ENCODE results near the gene BCL2A1.
"Not testable (repeated sequence)": the region's sequence is repeated elsewhere in the genome, so short reads cannot be mapped to it uniquely, and the experiment has no call there.

BCL2A1 gene

DNA sequence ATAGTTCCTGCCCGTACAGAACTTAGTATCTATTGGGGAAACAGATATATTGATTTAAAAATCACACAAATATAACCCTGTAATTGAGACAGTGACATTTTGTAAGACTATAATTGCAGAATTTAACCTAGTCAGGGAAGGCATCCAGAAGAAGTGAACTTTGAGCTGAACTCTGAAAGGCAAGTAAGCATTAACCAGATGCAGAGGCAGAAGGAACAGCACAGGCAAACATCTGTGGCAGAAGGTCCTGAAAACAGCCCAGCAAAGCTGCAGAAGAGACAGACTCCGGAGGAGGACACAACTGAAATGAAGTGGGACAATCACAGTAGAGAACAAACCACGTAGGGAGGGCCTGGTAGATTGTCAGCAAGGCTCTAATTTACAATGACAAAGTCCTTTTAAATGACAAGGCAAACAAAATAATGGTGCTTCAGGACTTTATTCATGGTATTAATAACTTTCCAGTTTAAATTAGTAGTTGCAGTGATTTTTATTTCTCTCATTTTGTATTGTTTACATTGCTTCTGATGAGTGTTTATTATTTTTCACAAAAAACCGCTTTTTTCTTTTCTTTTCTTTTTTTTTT lies 14.5 kb downstream of the BCL2A1 start:
- no peak for DNase-seq

DNA sequence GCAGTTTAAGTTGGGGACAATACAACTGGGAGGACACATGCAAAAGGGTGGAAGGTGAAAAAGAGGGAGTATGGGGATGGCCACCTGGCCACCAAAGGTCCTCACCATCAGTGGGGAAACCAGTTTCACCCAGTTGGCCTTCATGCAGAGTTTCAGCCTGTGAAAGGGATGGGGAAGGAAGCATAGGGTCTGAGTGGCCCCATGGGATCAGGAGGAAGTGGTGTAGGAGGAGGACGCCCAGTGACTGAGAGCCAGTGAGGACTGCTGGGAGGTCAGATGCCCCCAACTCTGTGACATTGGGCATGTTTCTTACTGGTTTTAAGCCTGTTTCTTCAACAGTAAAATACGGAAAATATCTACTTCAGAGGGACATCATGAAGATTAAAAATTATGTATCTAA lies 16.3 kb downstream of the BCL2A1 start:
- DNase-seq: no peak

DNA sequence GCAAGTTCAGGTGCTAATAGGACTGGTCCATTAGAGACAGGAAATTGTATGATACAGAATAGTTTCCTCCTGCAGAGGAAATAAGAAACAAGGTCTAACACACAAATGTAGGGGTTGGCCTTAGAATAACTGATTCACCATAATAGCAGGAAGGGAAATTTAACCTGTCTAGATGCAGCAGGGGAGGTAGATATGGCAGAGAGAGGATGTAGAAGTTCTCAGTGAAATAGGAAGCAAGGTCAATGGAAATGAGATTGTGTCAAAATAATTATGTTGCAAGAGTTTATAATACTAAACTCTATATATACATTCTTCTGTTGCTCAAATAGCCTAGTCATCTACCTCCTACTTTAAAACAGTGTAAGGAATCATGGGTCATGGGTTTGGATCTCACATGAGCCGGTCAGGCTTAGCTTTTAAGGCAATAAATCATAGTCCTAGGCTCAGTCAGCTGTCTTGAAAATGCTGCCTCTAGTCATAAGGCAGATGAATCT lies 17.0 kb downstream of the BCL2A1 start:
- no peak for DNase-seq

GRCh38 chr15:79952329-79952728 lies 18.7 kb downstream of the BCL2A1 start:
- DNase-seq: no peak

DNA sequence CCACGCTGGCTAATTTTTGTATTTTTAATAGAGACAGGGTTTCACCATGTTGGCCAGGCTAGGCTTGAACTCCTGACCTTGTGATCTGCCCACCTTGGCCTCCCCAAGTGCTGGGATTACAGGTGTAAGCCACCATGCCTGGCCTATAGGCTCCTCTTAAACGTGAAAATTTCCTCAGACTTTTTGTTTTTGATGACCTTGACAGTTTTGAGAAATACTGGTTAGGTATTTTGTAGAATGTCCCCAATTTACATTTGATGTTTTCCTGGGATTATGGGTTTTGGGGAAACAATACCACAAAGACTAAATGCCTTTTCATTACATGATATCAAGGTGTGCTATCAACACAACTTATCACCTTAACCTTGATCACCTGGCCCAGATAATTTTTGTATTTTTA lies 20.7 kb downstream of the BCL2A1 start:
- DNase-seq: no peak

DNA sequence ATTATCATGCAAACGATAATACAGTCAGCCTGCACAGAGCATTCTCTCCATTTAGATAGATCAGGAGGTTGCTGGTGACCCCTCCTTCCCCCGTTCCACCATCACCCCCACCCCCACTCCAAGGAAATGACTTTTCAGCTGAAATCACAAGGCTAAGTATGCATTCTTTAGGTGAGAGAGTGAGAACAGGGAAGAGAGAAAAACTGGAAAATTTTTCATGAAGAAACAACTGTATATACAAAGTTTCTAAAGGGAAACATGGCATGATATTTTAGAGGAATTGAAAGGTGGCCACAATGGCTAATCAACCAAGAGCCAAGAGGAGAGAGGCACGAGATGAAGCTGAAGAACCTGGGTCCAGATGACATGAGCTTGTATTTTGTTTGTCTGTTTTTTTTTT lies 22.2 kb downstream of the BCL2A1 start:
- DNase-seq: no peak

DNA sequence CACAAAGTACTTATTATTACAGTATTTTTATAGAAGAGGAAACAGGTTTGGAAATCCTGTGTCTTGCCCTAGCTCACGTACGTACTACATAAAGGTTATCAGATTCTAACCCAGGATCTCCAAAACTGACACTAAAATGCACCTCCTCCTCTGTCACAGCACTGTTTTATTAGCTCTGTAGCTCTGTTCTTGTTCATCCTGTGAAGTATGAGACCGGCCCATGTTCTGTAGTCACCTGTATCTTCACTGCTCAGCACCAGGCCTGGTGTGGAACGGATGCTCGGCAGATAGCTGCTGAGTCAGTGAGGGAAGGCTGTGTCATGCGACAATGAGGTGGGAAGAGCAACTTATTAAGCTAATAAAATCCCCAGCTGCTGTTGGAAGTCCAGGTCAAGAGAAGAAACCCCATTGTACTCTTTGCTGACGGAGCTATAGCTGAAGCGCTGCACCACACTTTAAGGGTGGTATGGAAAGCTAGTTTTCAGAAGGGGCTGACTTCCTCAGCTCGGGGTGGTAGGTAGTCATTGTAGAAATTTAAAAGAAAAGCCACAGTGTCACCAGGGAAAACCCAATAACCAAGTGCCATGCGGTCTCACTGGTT lies 22.8 kb downstream of the BCL2A1 start:
- no peak for DNase-seq

GRCh38 chr15:79947009-79947408 lies 24.0 kb downstream of the BCL2A1 start:
- DNase-seq: no peak

DNA sequence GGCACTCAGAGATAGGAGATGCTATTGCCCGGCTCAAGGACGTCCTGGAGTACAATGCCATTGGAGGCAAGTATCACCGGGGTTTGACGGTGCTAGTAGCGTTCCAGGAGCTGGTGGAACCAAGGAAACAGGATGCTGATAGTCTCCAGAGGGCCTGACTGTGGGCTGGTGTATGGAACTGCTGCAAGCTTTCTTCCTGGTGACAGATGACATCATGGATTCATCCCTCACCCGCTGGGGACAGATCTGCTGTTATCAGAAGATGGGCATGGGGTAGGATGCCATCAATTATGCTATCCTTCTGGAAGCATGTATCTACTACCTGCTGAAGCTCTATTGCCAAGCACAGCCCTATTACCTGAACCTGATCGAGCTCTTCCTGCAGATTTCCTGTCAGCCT lies 26.4 kb downstream of the BCL2A1 start:
- DNase-seq: no peak

DNA sequence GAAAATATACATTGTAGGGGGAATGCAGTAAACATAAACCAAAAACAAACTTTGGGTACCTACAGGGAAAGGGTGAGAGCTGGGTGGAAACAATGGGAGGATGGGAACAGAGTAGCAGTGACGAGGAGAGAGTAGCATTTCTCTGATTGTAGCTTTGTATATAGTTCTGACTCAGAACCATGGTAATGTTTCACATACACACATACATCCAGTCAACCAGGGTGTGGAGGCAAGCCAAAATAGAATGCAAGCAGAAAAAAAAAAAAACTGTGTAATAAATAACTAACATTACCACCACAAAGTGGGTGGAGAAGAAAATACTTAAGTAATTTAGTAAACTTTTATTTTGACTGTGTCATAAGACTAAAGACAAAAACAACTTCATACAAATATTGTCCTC lies 27.2 kb downstream of the BCL2A1 start:
- no peak for DNase-seq

DNA sequence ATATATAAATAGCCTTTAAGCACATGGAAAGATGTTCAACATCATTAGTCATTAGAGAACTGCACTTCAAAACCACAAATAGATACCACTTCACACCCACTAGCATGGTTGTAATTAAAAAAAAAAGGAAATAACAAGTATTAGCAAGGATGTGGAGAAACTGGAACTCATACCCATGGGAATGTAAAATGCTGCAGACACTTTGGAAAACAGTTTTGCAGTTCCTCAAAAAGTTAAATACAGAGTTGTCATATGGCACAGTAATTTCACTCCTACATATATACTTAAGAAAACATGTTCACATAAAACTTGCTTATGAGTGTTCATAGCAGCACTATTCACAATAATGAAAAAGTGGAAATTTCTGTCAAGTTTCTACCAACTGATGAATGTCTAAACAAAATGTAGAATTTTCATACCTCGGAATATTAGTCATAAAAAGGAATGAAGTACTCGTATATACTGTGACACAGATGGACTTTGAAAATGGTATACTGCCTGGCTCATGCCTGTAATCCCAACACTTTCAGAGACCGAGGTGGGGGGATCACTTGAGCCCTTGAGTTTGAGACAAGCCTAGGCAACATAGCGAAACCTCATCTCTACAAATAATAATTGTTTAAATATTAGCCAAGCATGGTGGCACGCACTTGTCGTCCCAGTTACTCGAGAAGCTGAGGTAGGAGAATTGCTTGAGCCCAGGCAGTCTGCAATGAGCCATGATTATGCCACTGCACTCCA lies 28.1 kb downstream of the BCL2A1 start:
- DNase-seq: no peak

DNA sequence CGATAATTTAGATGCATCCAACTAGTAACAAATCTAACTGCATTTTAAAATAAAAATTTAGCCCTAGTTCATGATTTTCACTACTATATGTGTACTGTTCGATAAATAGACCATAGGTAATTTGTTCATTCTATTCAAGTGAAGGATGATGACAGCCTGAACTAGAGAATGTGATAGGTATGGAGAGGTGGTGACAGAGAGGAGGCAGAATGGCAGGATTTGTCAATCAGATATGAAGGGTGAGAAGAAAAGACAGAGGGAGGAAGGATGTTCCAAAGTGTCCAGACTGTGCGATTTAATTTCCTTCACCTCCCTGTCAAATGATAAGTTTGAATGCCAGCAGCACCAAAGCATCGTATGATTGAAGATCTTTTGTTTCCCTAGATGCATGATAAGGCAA lies 31.6 kb downstream of the BCL2A1 start:
- no peak for DNase-seq

- DNase-seq: no peak
Observed at GRCh38 chr15:79938143-79938542, 32.9 kb downstream of the BCL2A1 start.

DNA sequence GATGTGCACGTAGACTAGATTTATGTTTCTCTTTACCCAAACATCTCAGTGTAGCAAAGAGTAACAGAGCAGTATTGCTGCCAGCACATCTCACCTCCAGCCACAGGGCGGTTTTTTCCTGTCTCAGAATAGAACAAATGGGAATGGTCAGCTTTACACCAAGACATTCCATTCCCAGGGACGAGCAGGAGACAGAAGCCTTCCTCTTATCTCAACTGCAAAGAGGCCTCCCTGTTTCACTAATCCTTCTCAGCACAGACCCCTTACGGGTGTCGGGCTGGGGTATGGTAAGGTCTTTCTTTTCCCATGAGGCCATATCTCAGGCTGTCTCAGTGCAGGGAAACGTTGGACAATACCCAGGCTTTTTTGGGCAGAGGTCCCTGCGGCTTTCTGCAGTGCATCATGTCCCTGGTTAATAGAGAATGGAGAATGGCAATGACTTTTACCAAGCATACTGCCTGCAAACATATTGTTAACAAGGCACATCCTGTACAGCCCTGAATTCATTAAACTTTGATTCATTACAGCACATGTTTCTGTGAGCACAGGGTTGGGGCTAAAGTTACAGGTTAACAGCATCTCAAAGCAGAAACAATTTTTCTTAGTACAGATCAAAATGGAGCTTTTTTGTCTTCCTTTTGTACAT lies 35.3 kb downstream of the BCL2A1 start:
- DNase-seq: not testable (repeated sequence)

GRCh38 chr15:79933231-79933630 lies 37.8 kb downstream of the BCL2A1 start:
- no peak for DNase-seq

- DNase-seq: no peak
Observed at GRCh38 chr15:79932447-79932846, 38.5 kb downstream of the BCL2A1 start.

GRCh38 chr15:79930516-79930915 lies 40.5 kb downstream of the BCL2A1 start:
- DNase-seq: no peak

DNA sequence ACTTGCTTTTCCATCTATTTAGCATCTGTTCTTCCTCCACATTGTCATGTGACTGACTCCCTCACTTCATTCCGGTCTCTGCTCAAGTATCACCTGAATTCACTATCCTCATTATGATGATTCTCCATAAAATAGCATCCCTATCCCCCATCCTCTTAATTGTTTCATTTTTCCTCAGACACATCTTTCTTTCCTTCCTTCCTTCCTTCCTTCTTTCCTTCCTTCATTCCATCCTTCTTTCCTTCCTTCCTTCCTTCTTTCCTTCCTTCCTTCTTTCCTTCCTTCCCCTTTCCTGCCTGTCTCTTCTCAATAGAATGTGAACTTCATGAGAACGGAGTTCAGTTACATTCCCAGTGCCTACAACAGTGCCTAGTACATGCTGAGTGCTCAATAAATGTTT lies 41.6 kb downstream of the BCL2A1 start:
- no peak for DNase-seq

DNA sequence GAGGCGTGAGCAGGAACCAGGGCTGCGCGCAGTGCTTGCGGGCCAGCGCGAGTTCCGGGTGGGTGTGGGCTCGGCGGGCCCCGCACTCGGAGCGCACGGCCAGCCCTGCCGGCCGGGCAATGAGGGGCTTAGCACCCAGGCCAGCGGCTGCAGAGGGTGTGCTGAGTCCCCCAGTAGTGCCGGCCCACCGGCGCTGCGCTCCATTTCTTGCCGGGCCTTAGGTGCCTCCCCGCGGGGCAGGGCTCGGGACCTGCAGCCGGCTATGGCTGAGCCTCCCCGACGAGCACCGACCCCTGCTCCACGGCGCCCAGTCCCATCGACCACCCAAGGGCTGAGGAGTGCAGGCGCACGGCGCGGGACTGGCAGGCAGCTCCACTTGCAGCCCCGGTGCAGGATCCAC lies 44.9 kb downstream of the BCL2A1 start:
- not testable (repeated sequence) for DNase-seq

- DNase-seq: no peak
Observed at GRCh38 chr15:79924379-79924778, 46.6 kb downstream of the BCL2A1 start.

GRCh38 chr15:79923515-79924169 lies 47.4 kb downstream of the BCL2A1 start:
- DNase-seq: peak; percentile 97

DNA sequence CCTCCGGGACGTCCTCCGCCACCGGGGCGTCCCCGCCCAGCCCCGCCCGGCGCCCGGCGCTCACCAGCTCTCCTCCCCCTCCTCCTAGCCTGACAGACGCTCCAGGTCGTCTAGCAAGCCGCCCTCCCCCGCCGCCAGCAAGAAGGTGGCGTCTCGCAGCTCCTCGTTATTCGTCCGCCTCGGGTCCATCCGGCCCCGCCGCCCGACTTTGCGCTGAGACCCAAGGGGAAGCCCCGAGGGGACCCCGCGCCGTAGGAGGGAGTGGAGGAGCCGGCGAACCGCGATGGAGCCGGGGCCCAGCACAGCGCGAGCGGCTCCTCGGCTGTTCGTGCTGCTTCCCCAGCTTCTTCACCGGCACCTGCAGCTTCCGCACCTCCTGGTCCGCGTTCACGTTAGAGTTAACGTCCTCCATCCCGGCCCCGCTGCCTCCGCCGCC lies 47.9 kb downstream of the BCL2A1 start:
- DNase-seq: peak; percentile 56

DNA sequence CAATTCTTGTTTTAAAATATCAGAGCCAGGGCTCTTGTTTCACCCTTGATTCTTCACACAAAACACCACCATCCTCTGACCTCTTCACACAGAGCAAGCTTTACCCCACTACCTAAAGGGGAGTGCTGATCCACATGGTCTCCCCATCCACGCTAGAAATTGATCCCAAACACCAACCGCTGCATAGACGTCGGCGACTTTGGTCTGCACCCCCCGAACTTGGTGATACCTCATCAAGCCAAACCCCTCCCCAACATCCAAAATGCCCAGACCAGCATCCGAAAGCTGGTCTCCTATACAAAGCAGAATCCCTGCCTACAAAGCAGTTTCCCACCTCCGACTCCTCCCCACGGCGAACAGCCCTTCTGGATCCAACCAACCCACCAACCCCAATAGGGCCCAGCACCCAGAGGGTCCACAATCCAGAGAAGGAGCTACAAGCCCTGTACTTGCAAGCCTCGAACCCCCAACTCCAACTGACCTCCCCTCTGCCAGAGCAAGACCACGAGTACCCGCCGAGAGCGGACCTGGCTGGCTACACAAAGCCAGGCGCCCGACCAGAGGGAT lies 48.4 kb downstream of the BCL2A1 start:
- no peak for DNase-seq

Data from NCI-H526 treated with DMSO at 0.1 percent for 48 hours (cell line).